Stimulated activated CD8-positive, alpha-beta memory T cell treated with anti-CD3 and anti-CD28 coated beads, Interleukin-12 subunit alpha, Interleukin-12 subunit beta, amount 100 ng/mL, for 24 hours (primary cell): ENCODE data around the gene SPAG4.

Experiments used
- DNase-seq: peaks from one replicate; pipeline ENCODE4 v3.0.0-alpha.2; 2020; ENCODE audit errors: extremely low read depth

The SPAG4 gene

DNA sequence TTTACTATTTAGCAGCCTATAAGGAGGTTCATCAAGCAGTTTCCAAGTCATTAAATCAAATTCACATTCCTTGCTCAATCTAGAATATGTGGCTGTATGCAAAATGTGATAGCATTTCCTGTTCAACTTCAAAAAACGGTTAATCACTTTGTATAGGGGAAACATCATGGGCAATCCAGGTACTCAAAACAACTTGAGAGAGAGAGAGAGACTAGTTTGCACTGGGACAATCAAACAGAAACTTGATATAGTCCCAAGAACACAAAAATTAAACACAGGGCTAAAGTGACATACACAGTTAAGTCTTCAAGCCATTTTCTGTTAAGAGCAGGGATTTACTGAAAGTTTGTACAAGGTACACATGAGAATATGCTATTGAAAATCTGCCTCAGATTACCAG, 41.6 kb downstream of the SPAG4 start:
- no peak for DNase-seq

DNA sequence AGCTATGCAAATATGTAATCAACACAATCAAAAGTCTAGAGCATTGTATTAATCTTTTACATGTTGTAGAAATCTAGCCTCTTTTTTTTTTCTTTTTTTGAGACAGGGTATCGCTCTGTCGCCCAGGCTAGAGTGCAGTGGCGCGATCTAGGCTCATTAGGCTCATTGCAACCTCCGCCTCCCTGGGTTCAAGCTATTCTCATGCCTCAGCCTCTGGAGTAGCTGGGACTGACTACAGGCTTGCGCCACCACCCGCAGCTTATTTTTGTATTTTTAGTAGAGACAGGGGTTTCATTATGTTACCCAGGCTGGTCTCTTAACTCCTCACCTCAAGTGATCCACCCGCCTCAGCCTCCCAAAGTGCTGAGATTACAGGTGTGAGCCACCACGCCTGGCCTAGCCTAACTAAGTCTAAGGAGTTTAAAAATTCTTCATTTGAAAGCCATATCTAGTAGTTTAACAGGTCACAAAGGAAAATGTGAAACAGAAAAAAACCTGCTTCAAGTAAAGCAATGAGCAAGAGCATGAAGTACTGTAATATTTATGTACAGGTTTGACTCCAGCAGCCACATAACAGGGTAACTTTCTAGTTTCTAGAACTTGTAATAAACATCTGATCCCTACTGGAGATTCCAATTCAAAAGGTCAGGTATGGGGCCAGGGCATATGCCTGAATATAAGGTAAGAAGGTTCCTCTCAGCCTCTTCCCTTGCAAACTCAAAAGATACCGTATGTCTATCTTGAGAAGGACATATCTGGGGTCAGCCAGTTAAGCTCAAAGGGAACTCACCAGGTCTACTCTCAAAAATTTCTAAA, 44.7 kb downstream of the SPAG4 start:
- DNase-seq: no peak

DNA sequence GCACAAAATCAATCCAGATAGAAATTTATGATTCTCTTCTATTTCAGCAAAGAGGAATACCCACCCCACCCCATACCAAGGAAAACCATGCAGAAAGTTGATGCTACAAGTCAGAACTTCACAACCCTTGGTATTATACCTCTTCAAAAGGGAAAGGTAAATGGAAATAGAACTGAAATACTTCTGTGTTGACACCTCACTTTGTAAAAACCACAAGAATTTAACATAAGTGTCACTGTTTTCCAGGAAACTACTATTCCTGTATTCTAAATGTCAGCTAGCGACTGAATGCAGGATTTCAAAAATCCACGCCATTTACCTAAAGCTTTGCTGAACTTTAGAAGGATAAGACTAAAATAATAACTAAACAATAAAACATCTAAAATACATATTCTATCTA, 45.4 kb downstream of the SPAG4 start:
- no peak for DNase-seq

DNA sequence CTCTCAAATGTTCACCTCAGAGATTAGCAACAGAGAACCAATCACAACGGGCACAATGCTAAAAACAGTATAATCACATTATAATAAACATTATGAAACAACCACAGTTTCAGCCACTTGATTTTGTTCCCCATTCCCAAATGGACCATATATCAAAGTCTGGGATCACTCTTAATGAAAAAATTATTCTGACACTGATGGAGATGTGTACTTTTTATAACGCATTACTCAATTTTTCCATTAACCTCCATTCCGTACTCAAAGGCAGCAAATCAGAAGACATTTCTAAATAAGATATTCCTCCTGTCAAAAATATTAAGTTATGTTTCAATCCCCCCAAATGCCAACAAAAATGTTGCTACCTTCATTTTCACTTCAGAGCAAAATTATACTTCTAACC, 46.3 kb downstream of the SPAG4 start:
- no peak for DNase-seq

DNA sequence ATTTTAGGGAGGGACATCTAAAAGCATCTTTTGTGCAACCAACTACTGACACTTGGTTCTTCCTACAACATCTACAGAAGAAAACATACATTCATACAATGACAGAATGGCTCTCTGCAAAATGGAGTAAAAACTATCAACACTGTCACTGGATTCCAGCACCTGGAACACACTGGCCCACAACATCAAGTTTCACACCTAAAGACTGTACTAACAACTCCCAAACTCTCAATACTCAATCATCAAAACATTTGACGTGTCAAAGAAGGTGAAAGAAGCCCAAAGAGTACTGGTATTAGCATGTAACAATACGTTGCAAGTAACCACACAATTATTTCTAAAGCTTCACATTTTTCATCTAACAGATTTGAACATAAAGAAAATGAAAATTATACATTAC, 46.9 kb downstream of the SPAG4 start:
- no peak for DNase-seq

DNA sequence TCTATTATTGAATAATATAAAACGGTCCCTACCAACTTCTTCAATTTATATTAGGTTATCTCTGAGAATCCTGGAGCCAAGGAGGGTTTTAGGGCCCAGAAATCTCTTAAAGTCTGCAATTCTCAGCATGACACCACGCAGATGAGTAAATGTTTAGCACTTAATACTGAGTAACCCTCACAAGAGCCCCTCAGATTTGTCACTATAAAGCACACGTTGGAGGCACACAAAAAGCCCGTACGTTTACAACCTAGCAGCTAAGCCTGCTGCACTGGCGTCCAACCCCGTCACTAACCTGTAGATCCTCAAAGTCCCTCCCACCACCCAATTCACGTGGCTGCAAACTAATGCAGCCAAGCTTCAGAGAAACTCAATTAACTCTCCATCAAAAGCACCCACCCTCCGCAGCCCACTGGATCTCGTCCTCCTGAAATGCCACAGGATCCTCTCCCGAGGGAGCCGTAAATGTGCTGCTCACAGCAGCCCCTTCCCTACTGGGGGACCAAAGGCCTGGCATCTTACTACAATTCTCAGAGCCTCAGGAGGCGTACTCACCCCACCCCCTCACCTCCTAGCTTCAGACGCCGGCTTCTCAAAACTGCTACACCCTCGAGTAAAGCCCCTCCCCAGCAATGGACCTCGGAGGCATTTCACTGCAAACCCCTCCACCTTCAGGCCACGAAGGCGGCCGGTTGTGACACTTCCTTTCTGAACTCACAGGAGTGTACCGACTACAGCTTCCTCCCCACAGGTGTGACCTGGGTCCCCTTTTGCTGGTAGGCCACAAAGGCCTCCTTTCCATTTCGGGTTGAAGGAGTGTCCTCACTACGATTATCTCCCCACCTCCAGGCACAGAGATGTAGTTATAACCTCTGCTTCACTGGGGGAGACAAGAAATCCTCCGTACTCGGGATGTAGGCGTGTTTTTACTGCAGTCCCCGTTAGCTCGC, 48.2 kb downstream of the SPAG4 start:
- DNase-seq: peak; percentile 16

DNA sequence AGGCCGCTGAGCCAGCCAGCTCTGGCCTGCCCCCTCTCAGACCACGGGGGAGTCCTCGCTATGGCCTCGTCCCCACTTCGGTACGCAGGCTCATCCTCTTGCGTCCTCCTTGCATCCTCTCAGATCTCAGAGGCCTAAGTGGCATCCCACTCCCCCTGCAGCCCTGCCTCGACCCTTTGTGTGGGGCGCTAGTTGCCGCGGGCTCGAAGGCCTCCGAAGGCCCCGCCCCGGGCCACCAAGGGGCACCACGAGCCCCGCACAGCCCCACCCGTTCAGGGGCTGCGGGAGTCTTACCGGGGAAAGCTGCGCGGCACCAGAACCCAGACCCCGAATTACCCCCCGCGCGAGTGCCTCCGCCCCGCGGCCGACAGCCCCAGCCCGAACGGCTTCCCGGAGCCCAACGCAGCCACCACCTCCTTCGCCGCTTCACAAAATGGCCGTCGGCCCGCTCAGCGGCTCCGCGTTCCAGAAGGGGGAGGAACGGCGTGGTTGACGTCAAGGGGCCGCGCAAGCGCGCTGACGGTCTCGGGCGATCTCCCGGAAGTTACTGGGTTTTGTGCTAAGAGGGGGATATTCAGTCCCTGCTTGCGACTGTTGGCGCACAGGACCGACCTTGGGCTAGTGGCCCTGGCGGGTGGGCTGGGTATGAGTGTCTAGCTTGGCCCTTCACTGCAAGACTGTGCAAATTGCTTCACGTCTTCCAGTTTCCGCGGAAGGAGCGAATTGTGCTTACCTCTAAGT, 49.0 kb downstream of the SPAG4 start, which contains the start of the genes CPNE1 and RBM12:
Gene CPNE1 (minus strand): TSS at position 435 of the 741 bp plus-strand sequence. CDS start 31,977 bp downstream, outside the sequence.
Gene RBM12 (minus strand): TSS at position 435 of the 741 bp plus-strand sequence. CDS start 9,578 bp downstream, outside the sequence.
- DNase-seq: peak; percentile 75

DNA sequence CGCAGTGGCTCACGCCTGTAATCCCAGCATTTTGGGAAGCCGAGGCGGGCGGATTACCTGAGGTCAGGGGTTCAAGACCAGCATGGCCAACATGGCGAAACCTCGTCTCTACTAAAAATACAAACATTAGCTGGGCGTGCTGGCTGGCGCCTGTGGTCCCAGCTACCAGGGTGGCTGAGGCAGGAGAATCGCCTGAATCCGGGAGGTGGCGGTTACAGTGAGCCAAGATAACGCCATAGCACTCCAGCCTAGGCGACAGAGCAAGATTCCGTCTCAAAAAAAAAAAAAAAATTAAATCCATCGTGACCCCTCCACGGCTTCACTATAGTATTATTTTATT, 50.3 kb downstream of the SPAG4 start:
- DNase-seq: no peak

DNA sequence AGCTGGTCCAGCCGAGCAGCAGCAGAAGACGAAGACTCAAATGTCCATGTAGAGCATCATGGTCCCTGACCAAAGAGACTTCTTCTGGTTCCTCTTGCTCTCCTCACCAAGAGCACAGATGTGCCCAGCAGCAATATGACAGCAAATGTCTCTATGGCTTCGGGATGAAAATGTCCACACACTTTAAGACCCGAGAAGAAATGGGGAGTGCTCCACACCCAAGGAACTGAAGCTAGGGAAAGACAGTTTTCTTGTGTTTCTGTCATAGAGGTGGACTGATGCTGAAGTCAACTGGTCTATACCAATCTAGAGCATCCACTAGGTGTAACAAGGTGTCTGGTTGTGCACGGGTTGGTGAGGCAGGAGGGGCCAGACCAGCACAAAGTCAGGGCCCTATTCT, 53.6 kb downstream of the SPAG4 start:
- no peak for DNase-seq

DNA sequence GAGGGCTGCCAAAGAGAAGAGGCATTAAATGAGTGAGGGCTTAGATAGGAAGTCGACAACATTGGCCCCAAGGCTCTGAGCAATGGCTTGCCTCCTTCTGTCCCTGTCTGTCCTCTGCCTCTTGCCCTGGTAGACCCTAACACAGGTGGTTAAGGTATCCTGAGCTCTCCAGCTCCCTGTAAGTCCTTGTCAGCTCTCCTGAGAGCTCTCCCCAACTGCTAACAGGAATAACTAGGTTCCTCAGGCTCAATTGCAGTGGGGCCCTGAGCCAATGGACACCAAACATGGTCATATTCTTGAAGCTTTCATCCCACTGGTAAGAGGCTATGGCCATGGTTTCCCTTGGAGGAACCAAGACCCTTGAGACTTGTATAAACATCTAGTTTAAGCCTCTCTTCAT, 54.1 kb downstream of the SPAG4 start:
- no peak for DNase-seq
